MM.1S (cell line): ENCODE results near the gene TNIK.

Source experiments
- CTCF ChIP-seq: fragments of 300-600 bp; sonication (generic); IDR thresholded peaks from 2 replicates; pipeline ENCODE4 v1.5.1; 2016; ENCODE audit warnings: antibody characterized with exemption, low read length, mixed read lengths
- EZH2 ChIP-seq: fragments of 300-600 bp; sonication (generic); optimal IDR thresholded peaks from 2 replicates; pipeline ENCODE3; 2017; ENCODE audit warnings: low read depth, mild to moderate bottlenecking, antibody characterized with exemption, low read length, mixed read lengths
- EZH2phosphoT487 ChIP-seq: fragments of 300-600 bp; sonication (generic); IDR thresholded peaks from 2 replicates; pipeline ENCODE4 v1.6.1; 2018; ENCODE audit warnings: antibody characterized with exemption, low read length

- TF ChIP-seq CTCF (no peak), EZH2phosphoT487 (no peak), EZH2 (no peak)
These were observed 290.8 kb downstream of the TNIK start for GRCh38 chr3:171169443-171169842.
